Endothelial cell (in vitro differentiated cells): Measurements from ENCODE around the gene TCEAL3. TPM values are rescaled to one million over a fixed set of nuclear protein-coding genes. Genes with fewer than 3 reads are reported as not detected.
"Not testable (repeated sequence)": the region's sequence is repeated elsewhere in the genome, so short reads cannot be mapped to it uniquely, and the experiment has no call there.

ENCODE experiments used
- DNase-seq: peaks from one replicate; pipeline ENCODE4 v3.0.0; 2021; ENCODE audit warnings: low spot score
- H3K27ac Mint-ChIP-seq: one replicate; pipeline ENCODE4 v1.8.0; 2021; ENCODE audit warnings: mixed read lengths, inconsistent platforms; ENCODE audit not compliant: unreplicated experiment
- H3K27me3 Mint-ChIP-seq: one replicate; pipeline ENCODE4 v1.8.0; 2021; ENCODE audit warnings: mild to moderate bottlenecking, moderate library complexity, mixed read lengths, inconsistent platforms; ENCODE audit not compliant: unreplicated experiment
- H3K36me3 Mint-ChIP-seq: one replicate; pipeline ENCODE4 v1.8.0; 2021; ENCODE audit warnings: mild to moderate bottlenecking, low read depth, mixed read lengths, inconsistent platforms; ENCODE audit not compliant: unreplicated experiment
- H3K4me1 Mint-ChIP-seq: one replicate; pipeline ENCODE4 v1.8.0; 2021; ENCODE audit warnings: mild to moderate bottlenecking, mixed read lengths, inconsistent platforms; ENCODE audit not compliant: unreplicated experiment
- H3K4me3 Mint-ChIP-seq: one replicate; pipeline ENCODE4 v1.8.0; 2021; ENCODE audit warnings: mild to moderate bottlenecking, mixed read lengths, inconsistent platforms; ENCODE audit not compliant: unreplicated experiment
- H3K9me3 Mint-ChIP-seq: one replicate; pipeline ENCODE4 v1.8.0; 2021; ENCODE audit warnings: mixed read lengths, inconsistent platforms; ENCODE audit not compliant: unreplicated experiment
- CTCF ChIP-seq: fragments of 200-600 bp; sonication (generic); IDR thresholded peaks from one replicate; pipeline ENCODE4 v1.5.0; 2021; ENCODE audit warnings: antibody characterized with exemption; ENCODE audit not compliant: unreplicated experiment
- total RNA-seq: library from RNA; stranded (reverse); fragmentation: NEBNext Ultra II Directional; extraction: Animal tissue kit (Norgen Biotek cat#: 25700); gene quantifications from one replicate; pipeline ENCODE4 v1.2.1, GENCODE V29; 2021; ENCODE audit not compliant: unreplicated experiment

TCEAL3 gene
- total RNA-seq, 1 donor from 2014 or later: 12.2 TPM

DNA sequence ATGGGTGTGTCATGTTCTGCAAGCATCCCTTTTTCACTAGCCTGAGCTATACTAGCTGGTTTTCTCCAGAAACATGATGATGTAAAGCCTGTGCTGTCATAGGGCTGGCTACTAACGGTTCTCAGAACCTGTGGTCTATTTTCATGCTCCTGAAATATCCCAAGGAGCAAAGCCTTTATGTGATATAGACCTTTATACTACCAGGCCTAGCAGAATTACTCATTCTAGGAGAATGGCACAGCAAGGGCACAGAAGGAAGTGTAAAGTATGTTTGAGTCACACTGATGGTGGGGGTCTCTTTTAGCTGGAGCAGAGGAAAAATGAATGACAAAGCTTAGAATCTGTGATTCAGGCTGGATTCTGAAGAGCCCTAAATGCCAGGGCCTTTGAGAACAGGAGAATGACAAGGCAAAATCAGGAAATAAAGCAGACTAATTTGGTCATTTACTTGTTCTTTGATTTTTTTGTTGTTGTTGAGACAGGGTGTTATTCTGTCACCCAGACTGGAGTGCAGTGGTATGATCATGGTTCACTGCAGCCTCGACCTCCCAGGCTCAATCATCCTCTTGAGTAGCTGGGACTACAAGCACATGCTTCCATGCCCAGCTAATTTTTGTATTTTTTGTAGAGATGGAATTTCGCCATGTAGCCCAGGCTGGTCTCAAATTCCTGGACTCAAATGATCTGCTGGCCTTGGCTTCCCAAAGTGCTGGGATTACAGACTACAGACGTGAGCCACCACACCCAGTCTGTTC lies 32.8 kb downstream of the TCEAL3 start:
- H3K27me3 Mint-ChIP-seq: no peaks in the 10 kb centered on the region
- no peaks in the 10 kb centered on the region for H3K36me3 Mint-ChIP-seq
- no peak for TF ChIP-seq CTCF
- H3K27ac Mint-ChIP-seq: no peak overlapping the region
- no peak overlapping the region for H3K4me3 Mint-ChIP-seq
- H3K4me1 Mint-ChIP-seq: no peaks in the 10 kb centered on the region
- no peak for DNase-seq
- H3K9me3 Mint-ChIP-seq: no peaks in the 10 kb centered on the region

- H3K36me3 Mint-ChIP-seq: no peaks in the 10 kb centered on the region
- no peaks in the 10 kb centered on the region for H3K27me3 Mint-ChIP-seq
- TF ChIP-seq CTCF: no peak
- no peaks in the 10 kb centered on the region for H3K9me3 Mint-ChIP-seq
- no peak overlapping the region for H3K27ac Mint-ChIP-seq
- H3K4me3 Mint-ChIP-seq: no peak overlapping the region
- H3K4me1 Mint-ChIP-seq: peaks cover 3% of the 10 kb centered on the region
- DNase-seq: no peak
These were observed 36.4 kb downstream of the TCEAL3 start for GRCh38 chrX:103644125-103644524.

GRCh38 chrX:103647630-103648029 lies 39.9 kb downstream of the TCEAL3 start:
- no peak overlapping the region for H3K4me3 Mint-ChIP-seq
- no peaks in the 10 kb centered on the region for H3K9me3 Mint-ChIP-seq
- no peaks in the 10 kb centered on the region for H3K27me3 Mint-ChIP-seq
- H3K4me1 Mint-ChIP-seq: peaks cover 3% of the 10 kb centered on the region
- TF ChIP-seq CTCF: no peak
- no peak overlapping the region for H3K27ac Mint-ChIP-seq
- H3K36me3 Mint-ChIP-seq: no peaks in the 10 kb centered on the region
- DNase-seq: no peak

DNA sequence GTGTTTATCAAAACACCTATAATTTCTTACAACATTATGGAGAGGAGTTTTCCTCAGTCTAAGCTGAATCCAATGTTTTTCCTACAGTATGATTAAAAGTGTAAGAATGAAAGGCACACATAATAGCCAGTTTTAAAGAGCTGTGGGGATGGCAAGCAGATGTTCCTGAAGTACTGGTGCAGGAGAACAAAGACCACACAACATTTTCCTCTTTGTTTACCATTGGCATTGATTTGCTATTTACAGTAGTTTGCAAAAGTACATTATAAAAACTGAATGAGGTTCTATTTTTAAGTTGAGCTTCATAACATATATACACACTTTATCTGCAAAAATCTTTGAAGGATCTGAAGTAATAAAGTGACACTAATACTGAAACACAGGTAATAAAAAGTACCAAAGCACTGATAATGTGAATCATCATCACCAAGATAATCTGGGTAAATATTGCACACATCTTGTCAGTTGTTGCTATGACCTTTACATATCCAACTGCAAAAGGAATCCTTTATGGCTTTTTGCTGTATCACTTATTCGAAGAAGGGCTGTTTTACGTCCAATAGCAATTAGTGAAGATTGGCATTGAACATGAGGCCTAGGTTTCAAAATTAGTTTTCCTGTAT lies 43.5 kb downstream of the TCEAL3 start:
- no peak for TF ChIP-seq CTCF
- H3K36me3 Mint-ChIP-seq: no peaks in the 10 kb centered on the region
- no peaks in the 10 kb centered on the region for H3K27me3 Mint-ChIP-seq
- H3K4me3 Mint-ChIP-seq: no peak overlapping the region
- H3K4me1 Mint-ChIP-seq: no peaks in the 10 kb centered on the region
- DNase-seq: no peak
- no peak overlapping the region for H3K27ac Mint-ChIP-seq
- H3K9me3 Mint-ChIP-seq: no peaks in the 10 kb centered on the region

DNA sequence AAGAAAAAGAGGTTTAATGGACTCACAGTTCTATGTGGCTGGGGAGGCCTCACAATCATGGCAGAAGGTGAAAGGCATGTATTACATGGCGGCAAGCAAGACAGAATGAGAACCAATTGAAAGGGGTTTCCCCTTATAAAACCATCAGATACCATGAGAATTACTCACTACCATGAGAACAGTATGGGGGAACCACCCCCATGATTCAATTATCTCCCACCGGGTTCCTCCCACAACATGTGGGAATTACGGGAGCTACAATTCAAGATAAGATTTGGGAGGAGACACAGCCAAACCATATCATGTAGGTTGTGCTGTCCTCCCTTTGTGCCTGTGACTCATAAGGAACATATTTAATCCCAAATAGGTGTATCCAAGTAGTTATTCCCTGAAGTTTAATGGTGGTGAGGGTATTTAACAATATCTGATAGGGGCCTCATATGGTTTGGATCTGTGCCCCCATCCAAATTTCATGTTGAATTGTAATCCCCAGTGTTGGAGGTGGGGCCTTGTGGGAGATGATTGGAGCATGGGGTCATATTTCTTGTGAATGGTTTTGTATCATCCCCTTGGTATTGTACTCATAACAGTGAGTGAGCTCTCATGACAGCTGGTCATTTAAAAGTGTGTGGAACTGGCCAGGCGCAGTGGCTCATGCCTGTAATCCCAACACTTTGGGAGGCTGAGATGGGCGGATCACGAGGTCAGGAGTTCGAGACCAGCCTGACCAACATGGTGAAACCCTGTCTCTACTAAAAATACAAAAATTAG lies 47.7 kb downstream of the TCEAL3 start:
- not testable (repeated sequence) for H3K27ac Mint-ChIP-seq, H3K27me3 Mint-ChIP-seq, H3K4me3 Mint-ChIP-seq, H3K4me1 Mint-ChIP-seq, H3K9me3 Mint-ChIP-seq, H3K36me3 Mint-ChIP-seq, DNase-seq
